Neural progenitor cell (in vitro differentiated cells): ENCODE measurements around the gene CNTNAP2.

Source experiments
- CTCF ChIP-seq: fragments of 200-600 bp; sonication (generic); IDR thresholded peaks from 2 replicates; pipeline ENCODE4 v1.5.1; 2017; ENCODE audit warnings: antibody characterized with exemption, mild to moderate bottlenecking
- EZH2 ChIP-seq: fragments of 200-600 bp; sonication (generic); IDR thresholded peaks from 2 replicates; pipeline ENCODE4 v1.6.1; 2017; ENCODE audit warnings: antibody characterized with exemption, mild to moderate bottlenecking, moderate library complexity
- EZH2phosphoT487 ChIP-seq: fragments of 200-600 bp; sonication (generic); IDR thresholded peaks from 2 replicates; pipeline ENCODE4 v1.6.1; 2017; ENCODE audit warnings: antibody characterized with exemption

- TF ChIP-seq CTCF (no peak), EZH2 (no peak), EZH2phosphoT487 (no peak)
These were observed 423.2 kb downstream of the CNTNAP2 start for GRCh38 chr7:146539836-146540235.
